Lung (tissue), 12 donors: ENCODE measurements around the gene BARX1. TPM values are rescaled to one million over a fixed set of nuclear protein-coding genes. Genes with fewer than 3 reads are reported as not detected.
"Not testable (repeated sequence)": the region's sequence is repeated elsewhere in the genome, so short reads cannot be mapped to it uniquely, and the experiment has no call there.

ENCODE experiments used
- ATAC-seq: fragments of 200-7000 bp; cut with Tn5 transposase; one replicate; pipeline ENCODE4 v1.9.1; 2020; ENCODE audit warnings: moderate number of reproducible peaks; ENCODE audit not compliant: insufficient read depth, low FRiP score
- DNase-seq, 3 donors: peaks; one replicate each; pipeline ENCODE4 v3.0.0-alpha.2; 2013 to 2017
- H3K27ac ChIP-seq, 2 donors: one replicate each; pipeline ENCODE4 v1.5.1; 2013; ENCODE audit warnings: mild to moderate bottlenecking in 2 of 2, moderate library complexity in 2 of 2, control low read depth in 1 of 2, inconsistent platforms in 1 of 2, low read depth in 1 of 2, low read length in 1 of 2
- H3K27me3 ChIP-seq, 3 donors: one replicate each; pipeline ENCODE4 v1.5.1; 2013; ENCODE audit warnings: low read length in 2 of 3; ENCODE audit not compliant: control insufficient read depth in 3 of 3, insufficient read depth in 3 of 3
- H3K36me3 ChIP-seq, 4 donors: one replicate each; pipeline ENCODE4 v1.5.1; 2013; ENCODE audit warnings: low read length in 4 of 4, mild to moderate bottlenecking in 1 of 4, moderate library complexity in 1 of 4; ENCODE audit not compliant: control insufficient read depth in 4 of 4, insufficient read depth in 4 of 4
- H3K4me1 ChIP-seq, 5 donors: one replicate each; pipeline ENCODE4 v1.5.1; 2013; ENCODE audit warnings: low read length in 5 of 5, mild to moderate bottlenecking in 2 of 5, moderate library complexity in 1 of 5; ENCODE audit not compliant: control insufficient read depth in 5 of 5, insufficient read depth in 5 of 5
- H3K4me3 ChIP-seq: one replicate; pipeline ENCODE4 v1.5.1; 2013; ENCODE audit warnings: mild to moderate bottlenecking, control low read depth, moderate library complexity
- H3K9ac ChIP-seq, 2 donors: one replicate each; pipeline ENCODE4 v1.5.1; 2013; ENCODE audit warnings: low read length in 2 of 2, control low read depth in 1 of 2; ENCODE audit not compliant: insufficient read depth in 1 of 2
- H3K9me3 ChIP-seq, 4 donors: one replicate each; pipeline ENCODE4 v1.5.1; 2013; ENCODE audit warnings: low read length in 3 of 4, mild to moderate bottlenecking in 1 of 4, moderate library complexity in 1 of 4; ENCODE audit not compliant: control insufficient read depth in 4 of 4, insufficient read depth in 3 of 4
- CTCF ChIP-seq: IDR thresholded peaks from 2 replicates; pipeline ENCODE4 v1.5.1; 2012; ENCODE audit warnings: mild to moderate bottlenecking; ENCODE audit errors: control extremely low read depth, extremely low read depth
- WGBS, 2 donors: extraction: QIAGEN DNeasy Blood & Tissue Kit; methylation state at CpG; one replicate each; pipeline ENCODE4 v1.1.7; 2013; 5-methylcytosine and 5-hydroxymethylcytosine counted together
- polyA plus RNA-seq, 2 donors: library from polyadenylated mRNA; stranded (reverse); fragments of 200-250 nt; gene quantifications; one replicate each; pipeline ENCODE4 v1.2.1, GENCODE V29; 2013
- total RNA-seq, 2 donors: library from RNA; depleted of rRNA in 1 of 2; stranded (reverse); fragments of >200 nt in 1 of 2; gene quantifications; one replicate each; pipeline ENCODE4 v1.2.1, GENCODE V29; 2014 to 2021
- donor health status: control.
- donor health status: control.
- donor health status: Bipolar disorder and iron deficiency.
- donor health status: healthy.
- donor health status: DM: yes; HTN: yes; CAD: no.

The BARX1 gene
- total and polyA plus RNA-seq, 4 donors = 0.08 to 0.09 TPM; not detected in 2

GRCh38 chr9:93941493-93941892, 13.7 kb downstream of the BARX1 start:
- no peak for ATAC-seq
- Histone ChIP-seq H3K4me1 (peaks cover 0 to 6% (median 0%) of the 10 kb centered on the region in 5 donors), H3K27me3 (peaks cover 0 to 66% (median 53%) of the 10 kb centered on the region in 3 donors), H3K27ac (no peak overlapping the region), H3K36me3 (no peaks in the 10 kb centered on the region), H3K9me3 (peaks cover 0 to 8% (median 0%) of the 10 kb centered on the region in 4 donors), H3K9ac (no peak overlapping the region), H3K4me3 (no peak overlapping the region)
- no peak for TF ChIP-seq CTCF
- WGBS, 2 donors = 62 to 67% methylated on average over 2 of the region's 2 CpGs
- no peak for DNase-seq

- H3K9ac ChIP-seq = no peak overlapping the region
- no peaks in the 10 kb centered on the region for H3K36me3 ChIP-seq
- peaks cover 0 to 3% (median 0%) of the 10 kb centered on the region in 5 donors for H3K4me1 ChIP-seq
- H3K4me3 ChIP-seq = no peak overlapping the region
- peaks cover 0 to 7% (median 0%) of the 10 kb centered on the region in 4 donors for H3K9me3 ChIP-seq
- H3K27ac ChIP-seq = no peak overlapping the region
- WGBS, 2 donors = 85 to 90% methylated on average over 8 of the region's 8 CpGs
- ATAC-seq = no peak
- no peak for DNase-seq
- H3K27me3 ChIP-seq = peaks cover 0 to 61% (median 48%) of the 10 kb centered on the region in 3 donors
- TF ChIP-seq CTCF = no peak
Measured at GRCh38 chr9:93940951-93941350, 14.2 kb downstream of the BARX1 start.

- not testable (repeated sequence) for H3K27ac ChIP-seq, DNase-seq, ATAC-seq, H3K9me3 ChIP-seq, H3K4me3 ChIP-seq, H3K4me1 ChIP-seq, H3K9ac ChIP-seq, H3K36me3 ChIP-seq
- H3K27me3 ChIP-seq = peaks cover 0 to 47% (median 35%) of the 10 kb centered on the region in 3 donors
- 78 to 92% methylated on average over 7 of the region's 7 CpGs for WGBS, 2 donors
Measured at GRCh38 chr9:93939589-93939988, 15.6 kb downstream of the BARX1 start.

GRCh38 chr9:93937193-93937592, 18.0 kb downstream of the BARX1 start:
- H3K9ac ChIP-seq = no peak overlapping the region
- H3K27ac ChIP-seq = no peak overlapping the region
- no peak for TF ChIP-seq CTCF
- DNase-seq (no peak), ATAC-seq (no peak)
- H3K4me3 ChIP-seq = no peak overlapping the region
- H3K36me3 ChIP-seq = no peaks in the 10 kb centered on the region
- peaks cover 0 to 4% (median 0%) of the 10 kb centered on the region in 4 donors for H3K9me3 ChIP-seq
- H3K4me1 ChIP-seq = no peaks in the 10 kb centered on the region
- peaks cover 0 to 24% (median 11%) of the 10 kb centered on the region in 3 donors for H3K27me3 ChIP-seq
- WGBS, 2 donors = 31 to 58% methylated on average over 1 of the region's 1 CpG
